ENCODE data around the gene TBX20.
"Not testable (repeated sequence)": the region's sequence is repeated elsewhere in the genome, so short reads cannot be mapped to it uniquely, and the experiment has no call there.

Gene TBX20

DNA sequence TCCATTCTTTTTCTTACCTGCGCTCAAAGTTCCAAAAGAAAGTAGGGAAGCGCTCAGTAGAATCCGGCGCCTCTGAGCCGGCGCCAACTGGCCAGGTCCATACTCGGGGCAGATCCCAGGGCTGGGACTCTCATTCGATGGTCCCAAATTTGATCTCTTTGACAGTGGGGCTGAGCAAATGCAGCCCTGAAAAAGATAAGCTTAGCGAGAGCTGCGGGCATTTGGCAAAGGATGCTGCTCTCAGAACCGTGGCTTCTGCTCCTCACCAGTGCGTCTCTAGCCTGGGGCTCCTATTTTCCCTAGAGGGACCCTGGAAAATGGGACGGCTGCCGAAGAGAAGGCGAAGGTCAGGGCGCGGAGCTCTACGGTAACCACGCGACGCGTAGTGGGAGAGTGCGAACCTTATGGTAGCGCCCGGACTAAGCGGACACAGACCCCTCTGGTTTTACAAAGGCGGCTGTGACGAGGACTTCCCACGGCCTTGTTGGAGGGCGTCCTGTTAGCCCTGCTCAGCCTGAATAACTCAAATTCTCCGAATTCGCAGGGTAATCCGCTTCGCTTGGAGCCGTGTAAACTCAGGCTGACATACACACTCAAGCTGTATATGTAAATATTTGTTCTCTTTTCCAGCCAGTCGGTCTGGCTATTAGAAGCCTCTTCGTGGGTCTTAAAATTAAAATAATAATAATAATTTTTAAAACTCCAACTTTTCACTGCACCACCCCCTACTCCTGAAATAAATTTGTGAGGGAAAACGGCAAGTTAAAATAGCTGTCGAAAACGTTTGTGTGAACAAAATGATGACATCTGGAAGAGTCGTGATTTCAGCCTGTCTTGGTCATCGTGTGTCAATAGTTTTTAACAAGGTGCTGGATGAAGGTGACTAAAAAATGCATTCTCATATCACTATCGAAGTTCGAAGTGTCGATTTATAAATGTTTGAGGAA is 869 bp upstream of the TBX20 start:
- no peak for DNase-seq

DNA sequence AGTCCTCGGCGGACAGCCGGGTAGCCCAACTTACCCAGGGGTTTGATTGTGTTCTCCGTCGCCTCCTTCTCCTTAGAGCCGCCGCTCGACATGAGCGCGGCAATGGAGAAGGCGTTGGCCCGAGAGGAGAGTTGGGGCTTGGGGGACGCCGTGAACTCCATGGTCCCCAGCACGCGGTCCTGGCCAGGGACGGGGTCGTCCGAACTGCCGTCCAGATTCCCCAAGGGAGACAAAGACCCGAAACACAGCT is 515 bp downstream of the TBX20 start:
- DNase-seq = no peak

DNA sequence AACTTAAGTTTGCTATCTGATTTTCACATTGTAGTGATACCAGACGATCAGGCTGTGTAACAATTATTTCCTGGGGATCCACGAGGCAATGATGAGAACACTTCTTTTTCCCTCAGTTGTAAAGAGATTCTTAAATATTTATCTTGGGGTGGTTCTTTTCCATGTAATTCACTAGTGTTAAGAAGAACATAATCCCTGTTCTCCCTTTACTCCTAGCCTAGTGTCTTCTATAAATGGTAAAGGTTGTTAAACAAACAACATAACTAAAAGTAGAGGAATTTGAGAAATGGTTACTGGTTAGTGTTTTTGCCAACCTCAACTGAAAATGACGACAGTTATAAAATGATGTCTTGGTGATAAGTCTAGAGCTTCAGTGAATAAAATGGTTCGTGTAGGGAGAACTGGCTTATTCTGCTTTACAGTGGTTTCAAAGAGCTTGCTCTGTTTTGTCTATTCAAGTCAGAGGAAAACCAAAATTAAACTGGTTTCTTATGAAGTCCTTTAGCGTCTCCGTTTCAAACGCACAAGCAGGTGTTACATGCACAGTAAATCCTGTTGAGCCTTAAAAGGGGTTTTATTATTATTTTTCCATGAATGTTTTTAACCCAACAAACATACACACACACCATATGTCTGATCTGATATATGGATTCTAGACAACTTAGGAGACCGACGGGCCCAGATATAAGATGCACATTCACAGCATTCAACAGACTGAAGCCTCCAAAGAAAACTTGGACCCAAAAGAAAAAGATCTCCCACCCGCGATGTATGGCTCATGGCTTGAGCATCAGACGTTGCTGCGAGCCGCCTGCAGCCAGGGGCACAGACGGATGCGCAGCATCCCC is 1.1 kb downstream of the TBX20 start:
- DNase-seq = no peak

- no peak for DNase-seq
Observed at GRCh38 chr7:35251606-35252310, 2.1 kb downstream of the TBX20 start.

DNA sequence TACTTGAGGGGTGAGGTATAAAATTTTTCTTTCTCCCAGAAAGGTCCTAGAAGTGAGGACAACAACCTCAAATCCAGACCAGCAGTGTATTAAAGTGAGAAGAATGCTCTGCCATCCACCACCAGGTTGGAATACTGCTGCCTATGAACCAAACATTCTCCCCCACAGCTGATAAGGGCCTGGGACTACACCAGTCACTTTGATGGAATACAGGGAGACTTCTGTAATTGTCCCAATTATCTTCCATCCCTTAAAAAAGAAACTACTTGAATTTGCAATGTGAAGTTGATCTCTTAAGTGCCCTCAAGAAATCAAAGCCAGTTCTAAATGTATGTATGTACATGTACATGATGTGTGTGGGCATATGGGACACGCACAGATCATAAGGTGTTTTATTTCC is 3.0 kb downstream of the TBX20 start:
- no peak for DNase-seq

- no peak for DNase-seq
Observed at GRCh38 chr7:35250452-35250851, 3.4 kb downstream of the TBX20 start.

- DNase-seq = no peak
Observed at GRCh38 chr7:35249537-35249907, 4.4 kb downstream of the TBX20 start.

- no peak for DNase-seq
Observed at GRCh38 chr7:35248576-35249536, 5.0 kb downstream of the TBX20 start.

- no peak for DNase-seq
Observed at GRCh38 chr7:35246819-35247218, 7.1 kb downstream of the TBX20 start.

- no peak for DNase-seq
Observed at GRCh38 chr7:35241884-35242283, 12.0 kb downstream of the TBX20 start.

DNA sequence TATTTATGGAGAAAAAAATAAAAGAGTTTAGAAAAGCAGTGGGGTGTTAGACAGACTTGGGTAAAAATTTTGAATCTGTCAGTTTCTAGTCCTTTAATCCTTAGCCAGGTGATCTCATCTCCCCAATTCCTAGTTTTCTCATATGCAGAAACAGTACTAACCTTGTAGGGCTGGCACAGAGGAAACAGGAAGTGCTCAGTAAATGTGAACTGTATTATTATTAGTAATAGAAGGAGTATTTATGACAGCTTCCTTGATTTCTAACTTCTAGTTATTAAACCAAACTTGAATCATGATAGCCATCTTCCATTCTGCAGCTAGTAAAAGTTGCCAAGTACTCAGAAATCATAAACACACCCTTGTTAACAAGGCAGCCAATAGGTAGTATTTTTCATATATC is 12.5 kb downstream of the TBX20 start:
- no peak for DNase-seq

- not testable (repeated sequence) for DNase-seq
Observed at GRCh38 chr7:35241008-35241407, 12.9 kb downstream of the TBX20 start.

DNA sequence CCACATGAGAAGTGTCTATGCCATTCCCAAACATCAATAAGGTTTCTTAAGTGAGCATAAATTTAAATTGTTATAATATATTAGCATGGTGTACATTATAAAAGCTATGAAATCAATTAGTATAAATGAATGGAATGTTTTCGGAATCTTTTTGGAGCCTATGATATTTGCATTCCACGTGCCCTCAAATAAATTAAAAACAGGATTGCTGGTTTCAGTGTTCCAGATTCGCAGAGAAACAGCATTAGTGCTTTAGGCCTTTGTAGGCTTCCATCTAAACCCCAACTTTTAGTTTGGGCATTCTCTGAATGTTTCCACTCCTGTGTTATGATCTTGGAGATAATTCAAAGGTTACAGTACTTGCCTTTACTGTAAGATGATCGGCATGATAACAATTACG is 15.4 kb downstream of the TBX20 start:
- not testable (repeated sequence) for DNase-seq

DNA sequence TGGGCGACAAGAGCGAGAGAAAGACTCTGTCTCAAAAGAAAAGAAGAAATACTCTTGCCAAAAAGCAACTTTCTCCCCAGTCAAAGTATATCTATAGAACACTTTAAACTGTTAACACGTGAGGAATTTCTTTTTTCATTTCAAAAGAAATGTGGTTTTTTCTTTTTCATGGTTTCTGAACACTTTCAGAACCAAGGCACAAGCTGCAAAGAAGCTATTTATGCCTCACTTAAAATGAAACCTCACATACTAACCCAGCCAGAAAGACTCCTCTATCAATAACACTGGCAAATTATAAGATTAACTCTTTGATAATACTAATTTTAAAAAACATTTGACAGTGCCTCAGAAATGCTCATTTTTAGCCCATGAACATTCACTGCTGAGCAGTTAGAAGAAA is 20.9 kb downstream of the TBX20 start:
- DNase-seq = no peak

- not testable (repeated sequence) for DNase-seq
Observed at GRCh38 chr7:35231221-35231620, 22.7 kb downstream of the TBX20 start.

GRCh38 chr7:35229116-35229780 is 24.7 kb downstream of the TBX20 start:
- DNase-seq = not testable (repeated sequence)

DNA sequence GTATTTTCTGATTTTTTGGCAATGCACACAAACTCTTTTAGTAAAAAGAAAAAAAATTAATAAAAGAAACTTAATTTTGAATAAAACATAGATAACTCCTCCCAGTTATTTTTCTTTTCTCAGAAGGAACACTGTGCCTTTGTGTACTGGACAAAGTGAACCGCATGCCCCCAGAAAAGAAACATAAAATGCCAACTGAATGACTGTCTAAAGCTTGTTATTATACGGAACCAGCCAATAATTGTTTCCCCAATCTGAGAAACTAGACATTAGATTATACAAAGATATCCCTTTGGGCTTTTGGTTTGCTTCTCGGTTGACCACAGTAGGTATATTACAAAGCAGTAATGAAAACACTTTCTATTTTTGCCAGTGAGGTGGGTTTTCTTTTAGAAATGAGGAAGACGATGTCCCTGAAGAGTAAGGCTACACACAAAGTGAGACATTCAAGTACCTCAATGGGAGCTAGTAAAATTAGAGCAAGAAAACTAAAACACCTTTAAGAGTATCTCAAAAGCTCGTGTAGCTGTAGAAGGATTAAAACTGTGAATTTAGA is 25.3 kb downstream of the TBX20 start:
- DNase-seq = not testable (repeated sequence)

DNA sequence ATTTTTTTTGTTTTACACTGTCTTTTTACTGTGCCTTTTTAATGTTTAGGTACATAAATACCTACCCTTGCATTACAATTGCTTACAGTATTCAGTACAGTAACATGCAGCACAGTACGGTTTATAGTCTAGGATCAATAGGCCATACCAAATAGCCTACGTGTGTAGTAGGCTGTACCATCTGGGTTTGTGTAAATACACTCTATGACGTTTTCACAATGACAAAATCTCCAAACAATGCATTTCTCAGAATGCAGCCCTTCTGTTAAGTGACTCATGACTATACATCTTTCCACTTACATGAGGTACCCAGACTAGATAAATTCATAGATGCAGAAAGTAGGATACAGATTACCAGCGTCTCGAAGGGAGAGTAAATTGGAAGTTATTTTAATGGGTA is 26.5 kb downstream of the TBX20 start:
- not testable (repeated sequence) for DNase-seq

DNA sequence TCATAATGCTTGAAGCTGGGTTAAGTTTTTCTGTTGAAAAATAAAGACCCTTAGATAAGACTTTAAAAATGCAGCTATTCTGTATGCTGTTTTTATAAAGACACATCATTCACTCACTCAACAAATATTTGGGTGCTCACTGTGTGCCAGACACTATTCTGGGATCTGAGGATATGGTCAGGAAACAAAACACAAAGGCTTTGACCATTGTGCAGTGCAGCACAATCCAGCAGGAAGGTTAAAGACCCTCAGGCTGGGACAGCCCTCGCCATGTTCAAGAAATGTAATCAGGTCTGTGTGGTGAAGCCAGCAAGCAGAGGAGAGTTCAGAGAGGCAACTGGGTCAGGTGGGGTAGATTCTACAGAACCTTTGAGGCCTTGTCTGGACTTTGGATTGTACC is 31.5 kb downstream of the TBX20 start:
- DNase-seq = not testable (repeated sequence)

- DNase-seq = not testable (repeated sequence)
Observed at GRCh38 chr7:35220176-35220575, 33.7 kb downstream of the TBX20 start.

- DNase-seq = not testable (repeated sequence)
Observed at GRCh38 chr7:35216033-35216432, 37.9 kb downstream of the TBX20 start.

Measured in activated CD8-positive, alpha-beta memory T cell treated with anti-CD3 and anti-CD28 coated beads, Interleukin-2, amount 50 U/mL, for 4 hours (primary cell).